IMR-90 (cell line): ENCODE measurements around the gene PBOV1. TPM values are rescaled to one million over a fixed set of nuclear protein-coding genes. Genes with fewer than 3 reads are reported as not detected.

Source experiments
- ATAC-seq: fragments of 200-7000 bp; cut with Tn5 transposase; 2 replicates; pipeline ENCODE4 v1.9.1; 2020; ENCODE audit warnings: low read depth, mild to moderate bottlenecking, moderate library complexity
- BruUV-seq: library from RNA; stranded (reverse); fragments of 400-500 nt; replicated peaks from 2 replicates; lab custom pipeline; 2021; lab: Mats Ljungman, UMichigan
- CTCF ChIA-PET: fragments of 300-600 bp; formaldehyde crosslinking; extraction: SDS; loops from one replicate; lab custom pipeline; 2021; ENCODE audit warnings: antibody characterized with exemption; lab: Yijun Ruan, JAX
- POLR2A ChIA-PET: fragments of 300-600 bp; sonication (Branson Sonifier 250); formaldehyde crosslinking; loops from one replicate; lab custom pipeline; 2022; ENCODE audit warnings: antibody characterized with exemption; ENCODE audit not compliant: unreplicated experiment; lab: Charles Lee
- DNase-seq: peaks from one replicate; pipeline ENCODE4 v3.0.0; 2013
- H2AFZ ChIP-seq: replicated peaks from 2 replicates; pipeline ENCODE3; 2013; ENCODE audit warnings: low read length, mild to moderate bottlenecking; ENCODE audit not compliant: poor library complexity
- H2AK5ac ChIP-seq: 2 replicates; pipeline ENCODE4 v1.6.1; 2013; ENCODE audit warnings: low read depth, low read length, inconsistent platforms
- H2AK9ac ChIP-seq: replicated peaks from 2 replicates; pipeline ENCODE3; 2013; ENCODE audit warnings: mild to moderate bottlenecking, low read depth, low read length, moderate library complexity; ENCODE audit not compliant: poor library complexity
- H2BK120ac ChIP-seq: 2 replicates; pipeline ENCODE4 v1.6.1; 2013; ENCODE audit warnings: low read depth, low read length, inconsistent platforms
- H2BK15ac ChIP-seq: 3 replicates; pipeline ENCODE4 v1.6.1; 2013; ENCODE audit warnings: low read depth, low read length, inconsistent platforms
- H2BK20ac ChIP-seq: 2 replicates; pipeline ENCODE4 v1.6.1; 2013; ENCODE audit warnings: low read depth, mild to moderate bottlenecking, inconsistent platforms, low read length, moderate library complexity
- H2BK5ac ChIP-seq: 2 replicates; pipeline ENCODE4 v1.6.1; 2013; ENCODE audit warnings: mild to moderate bottlenecking, low read depth, low read length, inconsistent platforms; ENCODE audit not compliant: poor library complexity, severe bottlenecking
- H3K14ac ChIP-seq: replicated peaks from 2 replicates; pipeline ENCODE4 v1.6.1; 2013; ENCODE audit warnings: low read depth, low read length, inconsistent platforms
- H3K18ac ChIP-seq: 2 replicates; pipeline ENCODE4 v1.6.1; 2013; ENCODE audit warnings: low read depth, low read length, control low read depth
- H3K23ac ChIP-seq: 2 replicates; pipeline ENCODE4 v1.6.1; 2013; ENCODE audit warnings: low read depth, low read length, inconsistent platforms
- H3K27ac ChIP-seq: 2 replicates; pipeline ENCODE4 v1.5.1; 2013; ENCODE audit warnings: mild to moderate bottlenecking, control low read depth, low read length; ENCODE audit not compliant: insufficient read depth
- H3K27me3 ChIP-seq: 2 replicates; pipeline ENCODE4 v1.6.1; 2013; ENCODE audit warnings: low read length; ENCODE audit not compliant: control insufficient read depth, insufficient read depth
- H3K36me3 ChIP-seq: 2 replicates; pipeline ENCODE4 v1.6.1; 2013; ENCODE audit warnings: low read length, mixed read lengths; ENCODE audit not compliant: control insufficient read depth, insufficient read depth
- H3K4ac ChIP-seq: 2 replicates; pipeline ENCODE4 v1.6.1; 2013; ENCODE audit warnings: low read depth, low read length, inconsistent platforms
- H3K4me1 ChIP-seq: 2 replicates; pipeline ENCODE4 v1.6.1; 2013; ENCODE audit warnings: low read length, mixed read lengths; ENCODE audit not compliant: control insufficient read depth, insufficient read depth
- H3K4me2 ChIP-seq: 2 replicates; pipeline ENCODE4 v1.6.1; 2013; ENCODE audit warnings: low read depth, mild to moderate bottlenecking, control low read depth, low read length, moderate library complexity
- H3K4me3 ChIP-seq: 2 replicates; pipeline ENCODE4 v1.5.1; 2013; ENCODE audit warnings: low read depth, mild to moderate bottlenecking, control low read depth, low read length, moderate library complexity; ENCODE audit not compliant: insufficient read depth
- H3K56ac ChIP-seq: 2 replicates; pipeline ENCODE4 v1.6.1; 2013; ENCODE audit warnings: low read length, inconsistent platforms; ENCODE audit not compliant: insufficient read depth; ENCODE audit errors: extremely low read depth
- H3K79me1 ChIP-seq, 2 experiments: 2 replicates each; pipeline ENCODE4 v1.6.1; 2013; ENCODE audit warnings: low read length in 2 of 2, inconsistent platforms in 1 of 2, low read depth in 1 of 2
- H3K9ac ChIP-seq: 2 replicates; pipeline ENCODE4 v1.6.1; 2013; ENCODE audit warnings: low read depth, low read length, control low read depth
- H3K9me1 ChIP-seq: 2 replicates; pipeline ENCODE4 v1.6.1; 2013; ENCODE audit warnings: low read length, inconsistent platforms; ENCODE audit not compliant: insufficient read depth
- H3K9me3 ChIP-seq: 2 replicates; pipeline ENCODE4 v1.6.1; 2013; ENCODE audit warnings: low read length; ENCODE audit not compliant: control insufficient read depth, insufficient read depth
- H4K20me1 ChIP-seq: 2 replicates; pipeline ENCODE4 v1.6.1; 2013; ENCODE audit warnings: low read length, inconsistent platforms; ENCODE audit not compliant: insufficient read depth
- H4K5ac ChIP-seq: 2 replicates; pipeline ENCODE4 v1.6.1; 2013; ENCODE audit warnings: mild to moderate bottlenecking, low read depth, low read length, control low read depth
- H4K8ac ChIP-seq, 2 experiments: 2 replicates each; pipeline ENCODE4 v1.6.1; 2013; ENCODE audit warnings: low read depth in 2 of 2, low read length in 2 of 2, control low read depth in 1 of 2, inconsistent platforms in 1 of 2
- H4K91ac ChIP-seq: 2 replicates; pipeline ENCODE4 v1.6.1; 2013; ENCODE audit warnings: low read depth, low read length, inconsistent platforms; ENCODE audit not compliant: insufficient read depth
- BHLHE40 ChIP-seq: fragments of 150-350 bp; IDR thresholded peaks from 2 replicates; pipeline ENCODE4 v1.6.1; 2016; ENCODE audit warnings: mild to moderate bottlenecking, low read depth, low read length
- NFE2L2 ChIP-seq: fragments of 150-350 bp; IDR thresholded peaks from 2 replicates; pipeline ENCODE4 v1.6.1; 2016; ENCODE audit warnings: low read depth, mild to moderate bottlenecking, low read length
- POLR2A ChIP-seq: IDR thresholded peaks from 2 replicates; pipeline ENCODE4 v1.6.1; 2012; ENCODE audit warnings: mild to moderate bottlenecking, low read depth, low read length
- WGBS, 2 experiments: methylation state at CpG; one replicate each; pipeline versions ENCODE4 v1.1.5 to v1.1.7; 2013; ENCODE audit warnings: missing lambda C conversion rate in 2 of 2; ENCODE audit not compliant: insufficient read length in 1 of 2; ENCODE audit errors: extremely low coverage in 2 of 2; 5-methylcytosine and 5-hydroxymethylcytosine counted together
- dilution Hi-C: fragments of 300-500 bp; cut with HindIII; formaldehyde crosslinking; loops from one replicate; pipeline ENCODE4 v1.14.3; 2018; ENCODE audit warnings: low sequenced_read_pairs; ENCODE audit not compliant: unreplicated experiment
- in situ Hi-C: fragments of 300-500 bp; cut with MboI; formaldehyde crosslinking; loops from 3 replicates; pipeline ENCODE4 v1.14.3; 2019; ENCODE audit warnings: low sequenced_read_pairs, inconsistent platforms, mixed read lengths
- intact Hi-C: fragments of 100-400 bp; cut with micrococcal nuclease; formaldehyde crosslinking; loops from 2 replicates; pipeline ENCODE4 v1.10.0; 2022
- polyA plus RNA-seq, 3 experiments: library from polyadenylated mRNA; depleted of rRNA; stranded (reverse); fragments of >200 nt; gene quantifications; 2 replicates each; pipeline ENCODE4 v1.2.3, GENCODE V29; 2012; ENCODE audit warnings: low replicate concordance in 1 of 3
- total RNA-seq: library from RNA; depleted of rRNA; stranded (reverse); fragments of >200 nt; gene quantifications from 2 replicates; pipeline ENCODE4 v1.2.3, GENCODE V29; 2012

The PBOV1 gene
- total and polyA plus RNA-seq, 2 of the 4 experiments (the other 2 are of a cell fraction), result not detected

DNA sequence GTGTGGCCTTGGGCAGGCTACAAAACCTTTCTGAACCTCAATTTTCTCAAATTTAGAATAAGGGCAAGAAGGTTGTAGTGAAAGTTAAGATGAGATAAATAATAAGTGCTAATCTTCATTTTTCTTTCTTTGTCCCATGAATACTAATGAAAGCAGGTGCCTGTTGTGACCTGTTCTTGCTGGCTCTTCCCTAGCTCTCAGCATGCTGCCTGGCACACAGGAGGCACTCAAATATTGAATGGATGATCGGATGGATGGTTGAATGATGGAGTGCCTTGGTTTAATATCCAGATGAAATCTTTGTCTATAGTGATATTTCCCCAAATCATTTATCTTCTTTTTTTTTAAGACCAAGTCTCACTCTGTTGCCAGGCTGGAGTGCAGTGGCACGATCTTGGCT is 15.0 kb downstream of the PBOV1 start:
- Histone ChIP-seq H4K5ac (no peak overlapping the region), H4K8ac (no peak overlapping the region), H3K9ac (no peak overlapping the region), H3K4me1 (no peaks in the 10 kb centered on the region), H3K27me3 (no peaks in the 10 kb centered on the region; the same call in 1 of the 2 replicates), H2BK15ac (no peak overlapping the region), H3K4ac (no peak overlapping the region), H2BK120ac (no peak overlapping the region), H3K23ac (no peak overlapping the region), H3K4me3 (no peak overlapping the region), H4K20me1 (no peaks in the 10 kb centered on the region), H2AK9ac (no peak overlapping the region), H2BK20ac (no peak overlapping the region), H3K36me3 (no peaks in the 10 kb centered on the region), H2BK5ac (no peak overlapping the region), H2AK5ac (no peak overlapping the region), H3K9me3 (no peaks in the 10 kb centered on the region), H3K14ac (no peak overlapping the region), H3K18ac (no peak overlapping the region), H3K9me1 (no peaks in the 10 kb centered on the region), H3K79me1 (no peaks in the 10 kb centered on the region), H3K27ac (no peak overlapping the region), H3K56ac (no peak overlapping the region), H2AFZ (no peak overlapping the region), H4K91ac (no peak overlapping the region), H3K4me2 (no peak overlapping the region)
- ATAC-seq (no peak), DNase-seq (no peak)
- ChIA-PET POLR2A (no interaction called here), CTCF (no interaction called here)
- TF ChIP-seq POLR2A, result no peak
- TF ChIP-seq NFE2L2, result no peak
- no peak for TF ChIP-seq BHLHE40
- dilution Hi-C loops (no loop called here), in situ Hi-C loops (no loop called here), intact Hi-C loops (no loop called here)
- BruUV-seq, result no TSS peak
- WGBS, 2 experiments, result 0% methylated on average over 1 of the region's 2 CpGs; no CpG with 5 or more reads in 1 of the 2 experiments
